Measurements from ENCODE around the gene CAPS2.

CAPS2 gene

GRCh38 chr12:75305412-75306332, 24.5 kb downstream of the CAPS2 start:
- DNase-seq (ENCODE audit: low read depth in 1 of 2, low spot score in 1 of 2): no peak
- Histone ChIP-seq H3K27ac (replicated peaks) (no peak overlapping the region), H3K27me3 (ENCODE audit: insufficient read depth, poor library complexity, severe bottlenecking) (no peaks in the 10 kb centered on the region), H3K4me3 (replicated peaks; ENCODE audit: insufficient read depth, low read length) (no peak overlapping the region)
- TF ChIP-seq POLR2AphosphoS5 (IDR thresholded peaks at IDR 0.05; ENCODE audit: low read depth): no peak
- TF ChIP-seq SPI1 (IDR thresholded peaks at IDR 0.05; ENCODE audit: borderline replicate concordance, low read depth): no peak
- no peak for TF ChIP-seq CTCF (IDR thresholded peaks at IDR 0.05; ENCODE audit: insufficient read depth, low read length)
- no peak for TF ChIP-seq GABPA (IDR thresholded peaks at IDR 0.05; ENCODE audit: low read depth)
- TF ChIP-seq REST (IDR thresholded peaks at IDR 0.05; ENCODE audit: insufficient replicate concordance, low read depth): no peak

DNA sequence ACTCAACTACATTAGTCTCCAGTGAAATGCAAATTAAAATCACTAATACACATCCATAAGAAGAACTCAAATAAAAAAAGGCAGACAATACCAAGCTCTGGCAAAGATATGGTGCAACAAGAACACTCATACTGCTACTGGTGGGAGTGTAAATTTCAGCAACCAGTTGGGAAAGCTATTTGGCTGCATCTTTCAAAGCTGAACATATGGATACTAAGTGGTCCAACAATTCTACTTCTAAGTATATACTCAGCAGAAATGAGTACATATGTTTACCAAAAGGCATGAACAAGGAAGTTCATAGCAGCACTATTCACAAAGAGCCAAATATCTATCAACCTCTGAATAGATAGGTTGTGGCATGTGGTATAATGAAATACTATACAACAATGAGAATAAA, 27.3 kb downstream of the CAPS2 start:
- H3K27me3 ChIP-seq (ENCODE audit: insufficient read depth, poor library complexity, severe bottlenecking): no peaks in the 10 kb centered on the region
- H3K4me3 ChIP-seq (replicated peaks; ENCODE audit: insufficient read depth, low read length): no peak overlapping the region
- TF ChIP-seq GABPA (IDR thresholded peaks at IDR 0.05; ENCODE audit: low read depth) (no peak), POLR2AphosphoS5 (IDR thresholded peaks at IDR 0.05; ENCODE audit: low read depth) (no peak), REST (IDR thresholded peaks at IDR 0.05; ENCODE audit: insufficient replicate concordance, low read depth) (no peak), SPI1 (IDR thresholded peaks at IDR 0.05; ENCODE audit: borderline replicate concordance, low read depth) (no peak), CTCF (IDR thresholded peaks at IDR 0.05; ENCODE audit: insufficient read depth, low read length) (no peak)
- no peak overlapping the region for H3K27ac ChIP-seq (replicated peaks)
- DNase-seq (ENCODE audit: low read depth in 1 of 2, low spot score in 1 of 2): no peak

DNA sequence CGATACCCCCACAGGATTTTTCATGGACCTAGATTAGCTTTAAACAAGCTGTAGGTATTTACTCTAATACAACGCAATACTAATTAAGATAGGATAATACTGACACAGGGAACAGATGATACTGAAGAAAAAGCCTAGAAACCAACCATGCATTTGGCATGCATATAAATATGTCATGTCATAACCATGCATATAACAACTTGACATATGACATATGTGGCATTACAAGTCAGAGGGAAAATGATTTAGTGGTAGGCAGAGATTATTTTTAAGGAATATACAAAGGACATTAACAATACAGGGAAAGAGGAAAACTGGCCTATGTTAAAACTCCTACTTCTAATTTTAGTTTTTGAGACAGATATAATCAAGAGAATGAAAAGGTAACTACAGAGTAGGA, 27.9 kb downstream of the CAPS2 start:
- Histone ChIP-seq H3K27ac (replicated peaks) (no peak overlapping the region), H3K27me3 (ENCODE audit: insufficient read depth, poor library complexity, severe bottlenecking) (no peaks in the 10 kb centered on the region), H3K4me3 (replicated peaks; ENCODE audit: insufficient read depth, low read length) (no peak overlapping the region)
- TF ChIP-seq REST (IDR thresholded peaks at IDR 0.05; ENCODE audit: insufficient replicate concordance, low read depth) (no peak), CTCF (IDR thresholded peaks at IDR 0.05; ENCODE audit: insufficient read depth, low read length) (no peak), POLR2AphosphoS5 (IDR thresholded peaks at IDR 0.05; ENCODE audit: low read depth) (no peak), SPI1 (IDR thresholded peaks at IDR 0.05; ENCODE audit: borderline replicate concordance, low read depth) (no peak), GABPA (IDR thresholded peaks at IDR 0.05; ENCODE audit: low read depth) (no peak)
- no peak for DNase-seq (ENCODE audit: low read depth in 1 of 2, low spot score in 1 of 2)

All from HL-60 (cell line).